Measurements from ENCODE around the gene HSPA1B. TPM values are rescaled to one million over a fixed set of nuclear protein-coding genes. Genes with fewer than 3 reads are reported as not detected.
A peak's percentile ranks its signal among the peaks of the same experiment; 100 is the strongest.

Gene HSPA1B
- total RNA-seq, result 100 to 1,000 TPM; 107 to 113 TPM

DNA sequence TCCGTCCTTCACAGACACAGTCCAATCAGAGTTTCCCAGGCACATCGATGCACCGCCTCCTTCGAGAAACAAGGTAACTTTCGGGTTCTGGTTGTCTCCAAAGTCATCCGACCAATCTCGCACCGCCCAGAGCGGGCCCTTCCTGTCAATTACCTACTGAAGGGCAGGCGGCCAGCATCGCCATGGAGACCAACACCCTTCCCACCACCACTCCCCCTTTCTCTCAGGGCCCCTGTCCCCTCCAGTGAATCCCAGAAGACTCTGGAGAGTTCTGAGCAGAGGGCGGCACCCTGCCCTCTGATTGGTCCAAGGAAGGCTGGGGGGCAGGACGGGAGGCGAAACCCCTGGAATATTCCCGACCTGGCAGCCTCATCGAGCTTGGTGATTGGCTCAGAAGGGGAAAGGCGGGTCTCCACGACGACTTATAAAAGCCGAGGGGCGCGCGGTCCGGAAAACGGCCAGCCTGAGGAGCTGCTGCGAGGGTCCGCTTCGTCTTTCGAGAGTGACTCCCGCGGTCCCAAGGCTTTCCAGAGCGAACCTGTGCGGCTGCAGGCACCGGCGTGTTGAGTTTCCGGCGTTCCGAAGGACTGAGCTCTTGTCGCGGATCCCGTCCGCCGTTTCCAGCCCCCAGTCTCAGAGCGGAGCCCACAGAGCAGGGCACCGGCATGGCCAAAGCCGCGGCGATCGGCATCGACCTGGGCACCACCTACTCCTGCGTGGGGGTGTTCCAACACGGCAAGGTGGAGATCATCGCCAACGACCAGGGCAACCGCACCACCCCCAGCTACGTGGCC, at the start of gene HSPA1B:
Gene HSPA1B, plus strand, starts transcription at position 453 of the 794 bp plus-strand sequence. Its CDS starts 213 bp downstream, at position 666.
- Mint-ChIP-seq H3K27me3 (no peaks in the 10 kb centered on the region), H3K27ac (peak within 1 kb of the TSS; percentile 91 to 97), H3K36me3 (peaks cover 11% of the 10 kb centered on the region), H3K4me1 (ENCODE audit: low read depth in 2 of 2) (peaks cover 31 to 32% of the 10 kb centered on the region in 2 donors), H3K9me3 (no peaks in the 10 kb centered on the region), H3K4me3 (peak within 1 kb of the TSS; percentile 88)
- peak; percentile 88 to 90 for ATAC-seq
- peak; percentile 98 for DNase-seq (ENCODE audit: low spot score)

DNA sequence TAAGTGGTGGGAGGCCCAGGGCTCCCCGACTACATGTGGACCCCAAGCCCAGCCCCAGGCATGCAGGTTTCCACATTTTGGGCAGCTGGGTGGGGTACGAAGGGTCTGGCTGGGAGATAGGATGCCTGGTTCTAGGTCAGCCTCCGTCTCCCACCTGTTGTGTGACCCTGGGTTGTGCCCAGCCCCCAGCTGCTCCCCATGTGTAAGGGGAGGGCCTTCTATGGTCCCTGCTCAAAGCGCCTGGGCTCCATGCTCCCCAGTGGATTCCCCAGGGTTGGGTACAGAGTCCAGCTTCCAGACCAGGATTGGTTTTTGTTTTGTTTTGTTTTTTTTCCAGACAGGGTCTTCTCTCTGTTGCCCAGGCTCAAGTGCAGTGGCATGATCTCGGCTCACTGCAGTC, 49.3 kb upstream of the HSPA1B start:
- ATAC-seq (no peak), DNase-seq (ENCODE audit: low spot score) (no peak)
- Mint-ChIP-seq H3K27ac (peak overlapping the region in 1 of 2 donors; percentile 79), H3K9me3 (no peaks in the 10 kb centered on the region), H3K4me3 (no peak overlapping the region), H3K27me3 (no peaks in the 10 kb centered on the region), H3K4me1 (ENCODE audit: low read depth in 2 of 2) (peaks cover 14% of the 10 kb centered on the region in 2 donors), H3K36me3 (no peaks in the 10 kb centered on the region)

DNA sequence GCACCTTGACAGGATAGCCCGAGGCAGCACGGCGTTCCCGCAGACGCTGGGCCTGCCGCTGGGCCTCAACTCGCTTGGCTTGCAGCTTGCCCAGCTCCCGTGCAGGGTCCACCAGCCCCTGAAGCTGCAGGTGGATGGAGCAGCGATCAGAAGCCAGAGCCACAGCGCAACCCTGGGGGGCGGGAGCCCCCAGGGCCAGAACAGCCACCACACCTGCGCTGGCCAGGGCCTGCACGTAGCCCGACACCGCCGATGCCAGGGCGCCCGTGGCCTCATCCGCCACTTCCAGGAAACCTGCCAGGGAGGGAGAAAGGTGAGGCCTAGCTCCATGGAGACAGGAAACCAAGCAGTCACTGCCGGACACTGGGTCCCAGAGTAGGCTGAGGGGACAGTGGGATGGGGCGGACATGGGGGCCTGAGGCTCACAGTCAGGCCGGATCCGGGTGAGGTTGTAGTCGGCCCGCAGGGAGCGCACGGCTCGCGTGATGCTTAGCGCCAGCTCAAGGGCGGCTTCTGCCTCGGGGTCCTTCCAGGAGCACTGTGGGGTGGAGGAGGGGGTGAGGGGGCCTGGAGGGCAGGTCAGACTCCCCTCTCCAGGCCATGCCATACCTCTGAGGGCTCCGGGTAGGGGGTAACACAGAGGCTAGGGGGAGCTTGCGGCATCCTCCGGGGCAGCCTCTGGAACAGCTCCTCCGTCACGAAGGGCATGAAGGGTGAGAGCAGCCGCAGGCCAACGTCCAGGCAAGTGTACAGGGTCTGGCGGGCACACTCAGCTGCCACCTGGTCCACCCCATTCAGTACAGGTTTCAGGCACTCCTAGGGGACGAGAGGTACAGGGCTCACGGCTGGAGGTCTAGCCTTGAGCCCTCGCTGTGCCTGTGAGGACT, 48.3 kb upstream of the HSPA1B start:
- no peaks in the 10 kb centered on the region for H3K36me3 Mint-ChIP-seq
- no peaks in the 10 kb centered on the region for H3K9me3 Mint-ChIP-seq
- H3K27ac Mint-ChIP-seq, result no peak overlapping the region
- ATAC-seq (no peak), DNase-seq (ENCODE audit: low spot score) (no peak)
- no peak overlapping the region for H3K4me3 Mint-ChIP-seq
- H3K27me3 Mint-ChIP-seq, result no peaks in the 10 kb centered on the region
- H3K4me1 Mint-ChIP-seq (ENCODE audit: low read depth in 2 of 2), result peaks cover 14% of the 10 kb centered on the region in 2 donors

DNA sequence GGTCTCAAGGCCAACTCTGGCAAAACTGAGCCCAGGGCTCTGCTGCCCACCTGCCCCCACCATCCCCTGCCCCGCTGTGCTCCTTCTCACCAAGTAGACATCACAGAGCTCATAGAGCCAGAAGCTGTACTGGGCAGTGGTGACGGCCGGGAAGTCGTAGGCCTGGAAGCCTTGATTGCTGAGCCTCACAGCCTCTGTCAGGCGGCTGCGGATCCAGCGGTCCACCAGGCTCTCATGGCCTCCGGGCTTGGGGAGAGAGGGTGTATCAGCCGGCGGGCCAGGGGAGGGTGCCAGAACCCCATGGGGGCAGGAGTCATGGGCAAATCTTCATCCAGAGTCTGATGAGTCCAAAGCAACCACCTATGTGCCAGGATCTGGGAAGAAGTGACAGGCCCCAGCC, 47.6 kb upstream of the HSPA1B start:
- DNase-seq (ENCODE audit: low spot score) (no peak), ATAC-seq (no peak)
- Mint-ChIP-seq H3K4me3 (no peak overlapping the region), H3K27ac (no peak overlapping the region), H3K9me3 (no peaks in the 10 kb centered on the region), H3K36me3 (no peaks in the 10 kb centered on the region), H3K4me1 (ENCODE audit: low read depth in 2 of 2) (peaks cover 14% of the 10 kb centered on the region in 2 donors), H3K27me3 (no peaks in the 10 kb centered on the region)

DNA sequence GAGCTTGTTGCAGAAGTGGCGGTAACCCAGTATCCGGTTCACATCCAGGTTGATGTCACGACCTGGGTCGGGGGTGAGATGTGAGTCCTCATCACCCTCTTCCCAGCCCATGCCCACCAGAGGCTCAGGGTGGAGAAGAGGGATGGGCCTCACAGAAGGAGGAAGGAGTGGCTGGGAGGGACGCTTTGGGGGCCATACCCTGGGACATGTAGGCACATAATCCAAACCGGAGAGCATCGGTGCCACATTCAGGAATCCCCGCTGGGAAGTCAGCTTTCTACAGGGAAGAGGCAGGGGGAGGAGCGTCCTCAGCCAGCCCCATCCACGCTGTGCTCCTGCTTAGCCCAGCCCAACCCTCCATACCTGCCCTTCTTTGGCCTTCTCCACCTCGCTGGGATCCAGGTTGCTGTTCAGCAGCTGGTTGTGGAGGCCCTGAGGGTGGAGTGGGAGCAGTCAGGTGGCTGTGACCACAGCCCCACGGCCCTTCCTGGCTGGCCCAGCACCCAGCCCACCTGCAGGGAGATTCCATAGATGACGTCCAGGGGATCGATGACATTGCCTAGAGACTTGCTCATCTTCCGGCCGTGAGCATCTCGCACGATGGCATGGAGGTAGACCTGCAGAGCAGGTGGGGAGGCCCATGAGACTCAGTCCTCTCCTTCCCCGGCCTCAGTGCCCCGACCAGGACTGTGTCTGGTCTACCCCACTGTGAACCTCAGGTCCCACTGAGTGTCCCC, 46.9 kb upstream of the HSPA1B start:
- no peak for ATAC-seq
- DNase-seq (ENCODE audit: low spot score), result no peak
- Mint-ChIP-seq H3K36me3 (no peaks in the 10 kb centered on the region), H3K4me3 (no peak overlapping the region), H3K27ac (no peak overlapping the region), H3K4me1 (ENCODE audit: low read depth in 2 of 2) (peaks cover 10 to 14% of the 10 kb centered on the region in 2 donors), H3K9me3 (no peaks in the 10 kb centered on the region), H3K27me3 (no peaks in the 10 kb centered on the region)

DNA sequence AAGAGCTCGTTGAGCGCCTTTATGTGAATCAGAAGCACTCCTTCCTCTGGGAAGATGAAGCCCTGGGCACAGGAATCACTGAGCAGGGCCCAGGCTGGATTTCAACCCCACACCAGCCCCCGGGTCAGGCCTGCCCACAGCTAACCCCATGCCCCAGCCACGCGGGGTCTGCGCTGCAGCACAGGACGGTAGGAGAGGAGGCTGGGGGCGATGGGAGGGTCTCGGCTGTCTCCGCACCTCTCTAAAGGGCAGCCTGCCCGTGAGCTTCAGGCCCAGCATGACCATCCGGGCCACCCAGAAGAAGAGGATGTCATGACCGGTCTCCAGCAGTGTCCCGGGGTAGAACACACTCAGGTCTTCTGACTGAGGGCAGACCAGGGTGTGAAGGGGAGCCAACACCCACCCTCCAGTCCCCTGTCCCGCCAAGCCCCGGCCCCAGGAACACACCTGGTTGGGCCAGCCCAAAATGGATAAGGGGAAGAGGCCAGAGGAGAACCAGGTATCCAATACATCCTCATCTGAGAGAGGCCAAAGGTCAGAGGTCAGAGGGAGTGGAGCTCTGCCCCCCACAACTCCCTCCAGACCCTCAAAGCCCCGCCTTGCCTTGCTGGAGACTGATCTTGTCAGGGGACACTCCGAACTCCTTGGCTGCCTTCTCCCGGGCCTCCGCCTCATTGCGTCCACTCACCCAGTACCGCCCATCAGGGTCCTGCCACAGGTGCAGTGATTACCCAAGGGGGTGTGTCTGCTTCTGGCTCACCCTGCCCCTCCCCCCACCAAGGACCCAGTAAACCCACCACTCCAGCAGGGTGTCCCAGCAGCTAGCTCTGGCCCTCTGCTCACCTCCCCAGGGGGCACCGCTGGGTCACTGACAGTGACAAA, 46.1 kb upstream of the HSPA1B start:
- H3K36me3 Mint-ChIP-seq, result no peaks in the 10 kb centered on the region
- H3K9me3 Mint-ChIP-seq, result no peaks in the 10 kb centered on the region
- no peak for ATAC-seq
- DNase-seq (ENCODE audit: low spot score), result no peak
- peaks cover 6 to 11% of the 10 kb centered on the region in 2 donors for H3K4me1 Mint-ChIP-seq (ENCODE audit: low read depth in 2 of 2)
- no peak overlapping the region for H3K27ac Mint-ChIP-seq
- no peak overlapping the region for H3K4me3 Mint-ChIP-seq
- no peaks in the 10 kb centered on the region for H3K27me3 Mint-ChIP-seq

DNA sequence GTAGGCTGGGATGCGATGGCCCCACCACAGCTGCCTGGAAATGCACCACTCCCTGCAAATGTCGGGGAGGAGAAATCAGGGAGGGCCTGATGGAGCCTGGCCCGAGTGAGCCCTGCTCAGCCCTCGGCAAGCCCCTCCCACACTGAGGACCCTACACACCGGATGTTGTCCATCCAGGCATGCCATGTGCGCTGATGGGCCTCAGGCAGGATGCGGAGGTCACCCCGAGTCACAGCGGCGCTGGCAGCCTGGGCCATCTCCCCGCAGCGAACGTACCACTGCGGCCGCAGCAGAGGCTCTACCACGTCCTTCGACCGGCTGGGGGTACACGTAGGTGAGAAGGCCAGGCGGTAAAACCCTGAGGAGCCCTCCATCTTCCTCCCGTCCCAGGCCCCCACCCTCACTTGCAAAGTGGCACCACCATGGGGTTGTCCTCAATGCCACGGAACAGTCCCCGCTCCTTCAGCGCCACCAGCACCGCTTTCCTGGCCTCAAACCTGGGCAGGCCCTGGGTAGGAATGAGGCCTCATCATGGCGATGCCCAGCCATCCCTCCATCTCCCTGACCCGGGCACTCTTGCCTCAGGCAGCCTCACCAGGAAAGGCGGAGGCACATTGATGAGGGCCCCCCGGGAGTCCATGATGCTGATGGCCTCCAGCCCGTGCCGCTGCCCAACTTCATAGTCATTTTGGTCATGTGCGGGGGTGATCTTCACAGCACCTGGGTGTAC, 45.2 kb upstream of the HSPA1B start:
- Mint-ChIP-seq H3K27ac (no peak overlapping the region), H3K9me3 (no peaks in the 10 kb centered on the region), H3K27me3 (no peaks in the 10 kb centered on the region), H3K36me3 (no peaks in the 10 kb centered on the region), H3K4me3 (no peak overlapping the region), H3K4me1 (ENCODE audit: low read depth in 2 of 2) (peaks cover 2 to 7% of the 10 kb centered on the region in 2 donors)
- no peak for ATAC-seq
- no peak for DNase-seq (ENCODE audit: low spot score)

DNA sequence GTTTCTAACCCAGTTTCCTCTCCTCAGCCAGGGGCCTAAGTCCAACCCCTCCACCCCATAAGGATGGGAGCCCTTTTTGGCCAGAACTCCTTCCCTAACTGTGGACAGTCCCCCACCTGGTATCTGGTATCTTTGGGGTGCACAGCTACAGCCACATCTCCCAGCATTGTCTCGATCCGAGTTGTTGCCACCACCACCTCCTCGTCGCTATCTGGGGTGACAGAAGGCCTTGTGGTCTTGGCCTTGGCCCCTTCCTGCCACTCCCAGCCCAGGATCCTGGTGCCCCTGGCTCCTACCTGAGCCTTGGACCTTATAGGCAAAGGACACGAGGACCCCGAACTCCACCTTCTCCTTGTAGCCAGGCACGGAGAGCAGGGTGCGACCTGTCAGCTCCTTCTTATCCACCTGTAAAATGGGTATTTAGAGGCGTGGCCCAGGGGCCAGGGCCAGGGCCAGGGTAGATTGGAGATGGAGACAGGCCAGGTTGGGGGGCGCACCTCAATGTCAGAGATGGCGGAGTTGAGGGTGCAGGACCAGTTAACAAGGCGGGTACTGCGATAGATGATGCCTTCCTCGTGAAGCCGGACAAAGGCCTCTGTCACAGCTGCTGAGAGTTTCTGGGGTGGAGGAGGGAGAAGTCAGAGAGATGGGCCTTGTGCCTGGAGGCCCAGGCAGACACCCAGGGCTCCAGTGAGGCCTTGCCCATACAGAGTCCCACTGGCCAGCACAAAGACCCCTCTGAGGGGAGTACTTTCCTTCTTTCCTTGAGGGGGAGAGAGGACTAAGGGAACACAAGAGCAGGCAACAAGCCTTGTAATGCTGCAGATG, 43.2 kb upstream of the HSPA1B start:
- Mint-ChIP-seq H3K27me3 (no peaks in the 10 kb centered on the region), H3K4me1 (ENCODE audit: low read depth in 2 of 2) (no peaks in the 10 kb centered on the region), H3K9me3 (no peaks in the 10 kb centered on the region), H3K27ac (peak overlapping the region in 1 of 2 donors; percentile 62), H3K36me3 (no peaks in the 10 kb centered on the region), H3K4me3 (no peak overlapping the region)
- ATAC-seq, result no peak
- DNase-seq (ENCODE audit: low spot score), result no peak

DNA sequence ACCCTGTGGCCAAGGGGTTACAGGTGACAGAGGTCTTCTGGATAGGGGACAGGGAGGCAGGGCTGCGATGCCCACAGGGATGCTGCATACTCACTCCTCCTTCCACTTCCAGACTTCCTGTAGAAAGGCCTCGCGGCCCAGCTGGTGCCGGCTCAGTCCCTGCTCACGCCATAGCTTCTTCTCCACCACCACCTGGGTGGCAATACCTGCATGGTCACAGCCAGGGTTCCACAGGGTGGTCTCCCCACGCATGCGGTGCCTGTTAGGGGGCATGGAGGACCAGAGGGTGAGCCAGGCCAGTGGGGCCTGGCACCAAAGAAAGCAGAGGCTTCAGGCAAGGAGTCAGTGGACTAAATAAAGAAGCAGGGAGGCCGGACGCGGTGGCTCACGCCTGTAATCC, 42.1 kb upstream of the HSPA1B start:
- Mint-ChIP-seq H3K27ac (no peak overlapping the region), H3K4me3 (no peak overlapping the region), H3K4me1 (ENCODE audit: low read depth in 2 of 2) (peaks cover 0 to 1% of the 10 kb centered on the region in 2 donors), H3K9me3 (no peaks in the 10 kb centered on the region), H3K27me3 (no peaks in the 10 kb centered on the region), H3K36me3 (peaks cover 2% of the 10 kb centered on the region)
- DNase-seq (ENCODE audit: low spot score) (no peak), ATAC-seq (no peak)

DNA sequence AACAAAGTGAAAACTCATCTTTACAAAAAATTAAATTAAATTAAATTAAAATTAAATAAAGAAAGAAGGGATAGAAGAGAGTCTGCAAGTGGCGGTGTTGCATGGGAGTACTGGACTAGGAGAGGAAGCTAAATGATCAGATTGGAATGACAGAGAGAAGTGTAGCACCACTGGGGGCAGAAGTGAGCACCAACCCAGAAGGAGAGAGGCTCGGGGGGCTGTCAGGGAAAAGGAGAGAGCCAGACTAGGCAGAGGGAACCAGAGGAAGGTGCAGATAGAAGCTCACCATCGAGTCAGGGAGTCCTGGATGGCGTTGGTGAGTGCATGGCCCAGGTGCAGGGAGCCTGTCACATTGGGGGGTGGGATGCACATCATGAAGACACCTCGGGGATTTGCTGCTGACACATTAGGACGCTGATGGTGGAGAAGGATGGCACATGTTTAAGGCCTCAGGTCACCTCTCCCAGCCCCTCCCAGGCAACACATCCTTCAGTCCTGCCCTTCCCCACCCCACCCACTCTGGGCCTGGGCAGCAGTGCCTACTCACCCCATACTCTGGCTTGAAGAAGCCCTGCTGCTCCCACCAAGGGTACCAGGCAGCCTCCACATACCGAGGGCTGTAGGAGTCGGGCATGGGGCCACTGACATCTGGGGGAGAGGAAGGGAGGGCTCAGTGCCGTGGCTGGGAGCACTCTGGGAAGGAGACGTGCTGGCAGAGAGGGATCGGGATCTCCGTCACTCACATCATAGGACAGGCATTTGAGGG, 36.0 kb upstream of the HSPA1B start:
- no peak for ATAC-seq
- Mint-ChIP-seq H3K4me1 (ENCODE audit: low read depth in 2 of 2) (peaks cover 16 to 21% of the 10 kb centered on the region in 2 donors), H3K4me3 (peak overlapping the region; percentile 29), H3K27me3 (no peaks in the 10 kb centered on the region), H3K9me3 (no peaks in the 10 kb centered on the region), H3K36me3 (peaks cover 6% of the 10 kb centered on the region), H3K27ac (peak overlapping the region in 1 of 2 donors; percentile 3)
- no peak for DNase-seq (ENCODE audit: low spot score)

DNA sequence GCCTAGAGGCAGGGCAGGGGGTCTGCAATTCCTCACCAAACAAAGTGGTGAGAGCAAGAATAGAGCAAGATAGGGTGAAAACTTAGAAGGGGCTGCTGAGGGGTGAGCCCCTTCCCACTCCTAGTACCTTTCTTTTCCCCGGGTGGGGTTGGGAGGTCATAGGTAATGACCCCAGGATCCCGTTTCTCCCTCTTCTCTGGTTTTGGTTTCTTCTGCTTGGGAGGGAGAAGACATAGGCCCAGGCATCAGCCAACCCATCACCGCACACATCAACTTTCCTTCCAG, 35.5 kb upstream of the HSPA1B start:
- Mint-ChIP-seq H3K4me3 (no peak overlapping the region), H3K4me1 (ENCODE audit: low read depth in 2 of 2) (peaks cover 18 to 25% of the 10 kb centered on the region in 2 donors), H3K36me3 (peaks cover 6% of the 10 kb centered on the region), H3K9me3 (no peaks in the 10 kb centered on the region), H3K27me3 (no peaks in the 10 kb centered on the region), H3K27ac (peak overlapping the region in 1 of 2 donors; percentile 17)
- ATAC-seq, result no peak
- DNase-seq (ENCODE audit: low spot score), result no peak

All from natural killer cell treated with Interleukin-12 subunit alpha and Interleukin-12 subunit beta and Interleukin-15 and Interleukin-18, amount 100 ng/mL, for 72 hours (primary cell).